HG03378 (cell line): ENCODE data around the gene PRKG2.
"Not testable (repeated sequence)": the region's sequence is repeated elsewhere in the genome, so short reads cannot be mapped to it uniquely, and the experiment has no call there.

Experiments used
- ATAC-seq: cut with Tn5 transposase; IDR thresholded peaks from one replicate; pipeline ENCODE4 v1.9.1; 2021; ENCODE audit warnings: mild to moderate bottlenecking, moderate library complexity; ENCODE audit not compliant: unreplicated experiment

PRKG2 gene

GRCh38 chr4:81164126-81164525, 50.9 kb downstream of the PRKG2 start:
- ATAC-seq = no peak

GRCh38 chr4:81162752-81163458, 52.1 kb downstream of the PRKG2 start:
- ATAC-seq = no peak

GRCh38 chr4:81153714-81154323, 61.2 kb downstream of the PRKG2 start:
- ATAC-seq = not testable (repeated sequence)

GRCh38 chr4:81152839-81153713, 61.9 kb downstream of the PRKG2 start:
- no peak for ATAC-seq

- ATAC-seq = no peak
These were observed 65.0 kb downstream of the PRKG2 start for GRCh38 chr4:81149976-81150375.

GRCh38 chr4:81148576-81148975, 66.4 kb downstream of the PRKG2 start:
- no peak for ATAC-seq

GRCh38 chr4:81146466-81146865, 68.6 kb downstream of the PRKG2 start:
- no peak for ATAC-seq

GRCh38 chr4:81143183-81143582, 71.8 kb downstream of the PRKG2 start:
- ATAC-seq = no peak

GRCh38 chr4:81142744-81143143, 72.3 kb downstream of the PRKG2 start:
- ATAC-seq = no peak

GRCh38 chr4:81137894-81138293, 77.1 kb downstream of the PRKG2 start:
- no peak for ATAC-seq

GRCh38 chr4:81137446-81137845, 77.6 kb downstream of the PRKG2 start:
- ATAC-seq = no peak

- no peak for ATAC-seq
These were observed 78.7 kb downstream of the PRKG2 start for GRCh38 chr4:81136161-81136905.

- no peak for ATAC-seq
These were observed 79.5 kb downstream of the PRKG2 start for GRCh38 chr4:81135501-81135900.

- ATAC-seq = no peak
These were observed 83.5 kb downstream of the PRKG2 start for GRCh38 chr4:81131563-81131962.

- ATAC-seq = no peak
These were observed 84.0 kb downstream of the PRKG2 start for GRCh38 chr4:81131066-81131465.

GRCh38 chr4:81130569-81130968, 84.5 kb downstream of the PRKG2 start:
- no peak for ATAC-seq

- ATAC-seq = no peak
These were observed 95.0 kb downstream of the PRKG2 start for GRCh38 chr4:81120055-81120454.

GRCh38 chr4:81118086-81118485, 96.9 kb downstream of the PRKG2 start:
- no peak for ATAC-seq

GRCh38 chr4:81116566-81116965, 98.5 kb downstream of the PRKG2 start:
- no peak for ATAC-seq

- no peak for ATAC-seq
These were observed 102.0 kb downstream of the PRKG2 start for GRCh38 chr4:81113024-81113423.

- no peak for ATAC-seq
These were observed 105.7 kb downstream of the PRKG2 start for GRCh38 chr4:81109356-81109755.
